Thoracic aorta (tissue), 2 donors: ENCODE results near the gene TYW5. TPM values are rescaled to one million over a fixed set of nuclear protein-coding genes. Genes with fewer than 3 reads are reported as not detected.

ENCODE experiments used
- ATAC-seq: fragments of 150-250 bp; one replicate; pipeline ENCODE4 v1.8.0; 2017; ENCODE audit warnings: low read depth; ENCODE audit not compliant: insufficient number of reproducible peaks, low FRiP score
- DNase-seq: peaks from one replicate; pipeline ENCODE4 v3.0.0-alpha.2; 2020; ENCODE audit warnings: low spot score
- H3K27ac ChIP-seq, 2 donors: fragments of 200-600 bp; sonication (generic); 1 replicate in 1 of 2; 2 replicates in 1 of 2; pipeline ENCODE4 v1.5.1; 2016; ENCODE audit warnings: mild to moderate bottlenecking in 2 of 2, moderate library complexity in 2 of 2
- H3K27me3 ChIP-seq: fragments of 200-600 bp; sonication (generic); replicated peaks from 2 replicates; pipeline ENCODE4 v1.6.0; 2016; ENCODE audit warnings: mild to moderate bottlenecking; ENCODE audit not compliant: insufficient read depth
- H3K36me3 ChIP-seq: fragments of 200-600 bp; sonication (generic); one replicate; pipeline ENCODE4 v1.5.1; 2016
- H3K4me1 ChIP-seq, 2 donors: fragments of 200-600 bp; sonication (generic); 1 replicate in 1 of 2; 2 replicates in 1 of 2; pipeline versions ENCODE4 v1.5.1 to v1.6.0; 2016; ENCODE audit warnings: low read depth in 2 of 2, mild to moderate bottlenecking in 1 of 2; ENCODE audit not compliant: control insufficient read depth in 1 of 2
- H3K4me3 ChIP-seq: fragments of 200-600 bp; sonication (generic); 2 replicates; pipeline ENCODE4 v1.5.1; 2016; ENCODE audit warnings: mild to moderate bottlenecking
- H3K9me3 ChIP-seq: fragments of 200-600 bp; sonication (generic); 2 replicates; pipeline ENCODE4 v1.5.1; 2016
- CTCF ChIP-seq: fragments of 200-600 bp; sonication (generic); IDR thresholded peaks from one replicate; pipeline ENCODE4 v1.5.1; 2019; ENCODE audit warnings: antibody characterized with exemption
- total RNA-seq, 2 donors: library from RNA; depleted of rRNA; stranded (reverse); fragments of >200 nt; gene quantifications; one replicate each; pipeline versions ENCODE4 v1.1.0 to v1.2.3, GENCODE V29; 2016

TYW5 gene
- total RNA-seq, 2 donors from 2014 or later, result 5.3 to 9.8 TPM

DNA sequence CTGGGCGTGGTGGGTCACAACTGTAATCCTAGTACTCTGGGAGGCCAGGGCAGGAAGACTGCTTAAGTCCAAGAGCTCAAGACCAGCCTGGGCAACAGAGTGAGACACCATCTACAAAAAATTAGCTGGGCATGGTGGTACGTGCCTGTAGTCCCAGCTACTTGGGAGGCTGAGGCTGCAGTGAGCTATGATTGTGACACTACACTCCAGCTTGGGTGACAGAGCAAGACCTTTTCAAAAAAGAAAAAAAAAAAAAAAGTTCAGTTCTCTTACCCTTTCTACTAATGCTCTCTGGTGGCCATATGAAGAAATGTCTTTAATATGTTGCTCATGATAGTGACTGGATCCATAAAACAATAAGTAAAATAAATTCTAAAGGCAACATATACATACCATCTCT, 14.9 kb downstream of the TYW5 start:
- DNase-seq (no peak), ATAC-seq (no peak)
- no peak for TF ChIP-seq CTCF
- H3K4me1 ChIP-seq, result no peaks in the 10 kb centered on the region
- no peaks in the 10 kb centered on the region for H3K27me3 ChIP-seq
- H3K4me3 ChIP-seq, result no peak overlapping the region
- no peak overlapping the region for H3K27ac ChIP-seq
- peaks cover 11% of the 10 kb centered on the region for H3K36me3 ChIP-seq
- H3K9me3 ChIP-seq, result no peaks in the 10 kb centered on the region

DNA sequence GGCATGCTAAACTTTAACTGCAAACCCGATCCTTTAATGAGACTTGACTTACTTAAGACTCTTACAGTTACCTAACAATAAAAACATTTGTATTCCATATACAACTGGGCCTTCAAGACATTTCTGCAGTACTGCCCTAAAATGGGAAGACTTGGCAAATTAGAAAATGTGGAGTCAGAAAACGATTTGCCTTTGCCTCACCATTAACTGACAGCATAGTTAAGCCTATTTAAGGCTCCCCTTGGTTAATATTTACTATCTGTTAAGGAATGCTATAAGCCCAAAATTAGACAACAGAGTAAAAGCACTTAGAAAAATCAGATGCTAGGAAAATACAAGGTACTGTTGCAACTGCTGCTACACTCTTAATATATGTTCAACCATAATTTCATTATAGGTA, 18.7 kb downstream of the TYW5 start:
- Histone ChIP-seq H3K36me3 (peaks cover 13% of the 10 kb centered on the region), H3K9me3 (no peaks in the 10 kb centered on the region), H3K4me1 (no peaks in the 10 kb centered on the region), H3K27ac (no peak overlapping the region), H3K27me3 (no peaks in the 10 kb centered on the region), H3K4me3 (no peak overlapping the region)
- TF ChIP-seq CTCF, result no peak
- DNase-seq (no peak), ATAC-seq (no peak)

GRCh38 chr2:199933466-199933865, 21.8 kb downstream of the TYW5 start:
- no peak for TF ChIP-seq CTCF
- no peak for DNase-seq
- no peaks in the 10 kb centered on the region for H3K27me3 ChIP-seq
- H3K4me3 ChIP-seq, result no peak overlapping the region
- no peaks in the 10 kb centered on the region for H3K4me1 ChIP-seq
- H3K9me3 ChIP-seq, result no peaks in the 10 kb centered on the region
- no peak overlapping the region for H3K27ac ChIP-seq
- ATAC-seq, result no peak
- peaks cover 13% of the 10 kb centered on the region for H3K36me3 ChIP-seq

DNA sequence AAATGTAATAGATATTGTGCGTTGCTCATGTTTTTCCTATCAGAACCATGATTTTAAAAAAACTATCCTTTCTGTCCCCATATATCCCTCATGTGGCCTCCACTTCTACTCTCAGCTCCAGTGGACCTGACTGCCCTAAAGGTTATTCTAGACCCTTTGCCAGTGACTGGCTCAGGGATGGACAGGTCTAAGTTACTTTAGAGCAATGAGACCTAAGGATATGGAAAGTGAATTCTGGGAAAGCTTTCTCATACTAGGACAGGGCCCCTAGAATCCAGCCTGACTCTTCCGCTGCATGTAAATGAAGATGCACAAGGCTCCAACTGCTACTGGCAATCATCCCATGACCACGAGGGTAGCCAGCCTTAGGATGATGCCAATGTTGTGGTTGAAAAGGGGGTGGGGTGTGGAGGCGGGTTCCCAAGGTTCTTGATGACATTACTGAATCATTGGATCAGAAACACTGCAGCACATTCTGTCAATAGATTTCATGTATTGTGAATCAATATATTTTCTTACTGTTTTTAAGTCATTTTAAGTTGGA, 22.9 kb downstream of the TYW5 start:
- H3K36me3 ChIP-seq, result peaks cover 11% of the 10 kb centered on the region
- no peaks in the 10 kb centered on the region for H3K9me3 ChIP-seq
- no peaks in the 10 kb centered on the region for H3K27me3 ChIP-seq
- H3K4me3 ChIP-seq, result no peak overlapping the region
- no peak for TF ChIP-seq CTCF
- no peak for ATAC-seq
- H3K4me1 ChIP-seq, result no peaks in the 10 kb centered on the region
- no peak overlapping the region for H3K27ac ChIP-seq
- DNase-seq, result no peak

DNA sequence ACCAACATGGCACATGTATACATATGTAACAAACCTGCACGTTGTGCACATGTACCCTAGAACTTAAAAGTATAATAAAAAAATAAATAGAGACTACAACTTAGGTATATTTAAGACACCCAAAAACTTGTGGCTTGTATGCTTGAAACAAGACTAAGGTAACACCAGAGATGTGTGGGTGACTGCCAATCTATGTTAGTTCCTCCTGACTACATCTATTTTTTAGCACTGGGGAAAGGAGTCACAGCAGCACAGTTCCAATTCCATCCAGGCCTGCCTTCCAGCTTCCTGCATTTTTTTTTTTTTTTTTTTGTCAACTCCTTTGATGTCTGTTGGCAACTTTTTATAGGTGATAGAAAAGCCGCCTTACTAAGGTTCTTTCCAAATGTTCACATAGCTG, 26.0 kb downstream of the TYW5 start:
- no peaks in the 10 kb centered on the region for H3K9me3 ChIP-seq
- H3K27me3 ChIP-seq, result no peaks in the 10 kb centered on the region
- no peak overlapping the region for H3K4me3 ChIP-seq
- ATAC-seq (no peak), DNase-seq (no peak)
- H3K36me3 ChIP-seq, result peaks cover 11% of the 10 kb centered on the region
- H3K4me1 ChIP-seq, result no peaks in the 10 kb centered on the region
- TF ChIP-seq CTCF, result no peak
- no peak overlapping the region for H3K27ac ChIP-seq
